T47D (cell line): ENCODE results near the gene PHPT1.

ENCODE experiments used
- DNase-seq, 2 experiments: peaks; one replicate each; pipeline versions ENCODE4 v3.0.0 to v3.0.0-alpha.2; 2011 to 2012; ENCODE audit warnings: low read depth in 1 of 2, low spot score in 1 of 2
- JUND ChIP-seq: IDR thresholded peaks from 2 replicates; pipeline ENCODE4 v1.6.1; 2012; ENCODE audit warnings: low read depth
- in situ Hi-C: cut with HindIII; loops from 2 replicates; pipeline ENCODE4 v1.10.0; 2016; ENCODE audit warnings: low sequenced_read_pairs, low pct_unique_long_range_greater_than_20kb

Gene PHPT1

DNA sequence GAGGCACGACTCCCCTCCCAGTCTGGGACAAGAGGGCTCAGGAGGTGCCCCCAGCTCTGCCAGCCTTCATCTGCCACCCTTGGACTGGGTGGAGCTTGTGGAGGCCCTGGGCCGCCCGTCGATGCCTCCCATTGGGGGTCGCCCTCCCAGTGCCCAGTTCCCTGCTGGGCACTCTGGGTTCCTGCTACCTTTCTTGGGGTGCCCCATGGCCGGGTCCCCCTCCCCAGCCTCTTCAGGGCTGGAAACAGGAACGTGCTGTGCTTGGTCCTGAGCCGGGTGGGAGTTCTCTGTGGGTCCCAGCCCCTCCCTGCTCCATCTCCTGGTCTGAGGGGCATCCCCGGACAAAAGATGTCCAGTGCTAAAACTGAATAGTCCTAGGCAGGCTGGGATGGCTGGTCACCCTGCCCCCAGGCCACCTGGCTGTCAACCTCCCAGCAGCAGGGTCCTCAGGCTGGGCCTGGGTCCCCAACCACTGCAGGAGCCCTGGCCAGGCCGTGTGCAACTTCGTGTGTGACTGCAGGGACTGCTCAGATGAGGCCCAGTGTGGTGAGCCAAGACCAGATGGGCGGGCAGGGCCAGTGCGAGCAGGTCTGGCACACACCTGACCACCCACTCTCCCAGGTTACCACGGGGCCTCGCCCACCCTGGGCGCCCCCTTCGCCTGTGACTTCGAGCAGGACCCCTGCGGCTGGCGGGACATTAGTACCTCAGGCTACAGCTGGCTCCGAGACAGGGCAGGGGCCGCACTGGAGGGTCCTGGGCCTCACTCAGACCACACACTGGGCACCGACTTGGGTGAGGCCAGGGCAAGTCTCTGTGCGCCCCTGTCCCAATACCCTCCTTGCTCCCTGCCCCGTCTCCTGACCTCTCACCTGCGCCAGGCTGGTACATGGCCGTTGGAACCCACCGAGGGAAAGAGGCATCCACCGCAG lies 3.7 kb downstream of the PHPT1 start:
- DNase-seq: no peak
- in situ Hi-C loops: no loop called here
- no peak for TF ChIP-seq JUND

DNA sequence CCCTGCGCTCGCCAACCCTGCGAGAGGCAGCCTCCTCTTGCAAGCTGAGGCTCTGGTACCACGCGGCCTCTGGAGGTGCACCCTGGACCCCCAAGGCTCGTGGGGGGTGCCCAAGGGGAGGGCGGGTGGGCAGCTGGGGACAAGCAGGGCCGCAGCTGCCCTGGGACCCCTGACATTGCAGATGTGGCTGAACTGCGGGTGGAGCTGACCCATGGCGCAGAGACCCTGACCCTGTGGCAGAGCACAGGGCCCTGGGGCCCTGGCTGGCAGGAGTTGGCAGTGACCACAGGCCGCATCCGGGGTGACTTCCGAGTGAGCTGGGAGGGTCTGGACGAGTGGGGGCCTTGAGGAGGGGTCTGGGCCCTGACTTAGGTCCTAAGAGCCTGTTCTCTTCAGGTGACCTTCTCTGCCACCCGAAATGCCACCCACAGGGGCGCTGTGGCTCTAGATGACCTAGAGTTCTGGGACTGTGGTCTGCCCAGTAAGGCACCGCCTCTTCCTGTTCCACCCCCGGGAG lies 4.4 kb downstream of the PHPT1 start:
- in situ Hi-C loops: no loop called here
- no peak for DNase-seq
- no peak for TF ChIP-seq JUND

DNA sequence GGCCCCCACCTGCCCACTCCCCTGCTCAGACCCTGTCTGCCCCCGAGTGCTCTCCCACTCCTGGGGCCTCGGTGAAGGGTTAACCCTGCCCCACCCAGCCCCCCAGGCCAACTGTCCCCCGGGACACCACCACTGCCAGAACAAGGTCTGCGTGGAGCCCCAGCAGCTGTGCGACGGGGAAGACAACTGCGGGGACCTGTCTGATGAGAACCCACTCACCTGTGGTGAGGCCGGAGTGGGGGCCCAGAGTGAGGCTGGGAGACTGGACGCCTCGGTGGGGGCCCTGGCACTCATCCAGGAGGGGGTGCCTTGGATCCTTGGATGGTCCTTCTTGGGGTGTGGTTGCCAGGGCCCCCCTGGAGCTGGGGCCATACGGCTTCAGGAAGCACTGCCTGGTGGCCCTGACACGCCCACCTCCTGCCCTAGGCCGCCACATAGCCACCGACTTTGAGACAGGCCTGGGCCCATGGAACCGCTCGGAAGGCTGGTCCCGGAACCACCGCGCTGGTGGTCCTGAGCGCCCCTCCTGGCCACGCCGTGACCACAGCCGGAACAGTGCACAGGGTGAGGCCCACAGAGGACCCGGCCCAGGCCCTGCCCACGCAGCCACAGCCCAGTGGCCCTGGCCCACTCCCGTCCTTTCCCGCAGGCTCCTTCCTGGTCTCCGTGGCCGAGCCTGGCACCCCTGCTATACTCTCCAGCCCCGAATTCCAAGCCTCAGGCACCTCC lies 5.1 kb downstream of the PHPT1 start:
- in situ Hi-C loops: no loop called here

DNA sequence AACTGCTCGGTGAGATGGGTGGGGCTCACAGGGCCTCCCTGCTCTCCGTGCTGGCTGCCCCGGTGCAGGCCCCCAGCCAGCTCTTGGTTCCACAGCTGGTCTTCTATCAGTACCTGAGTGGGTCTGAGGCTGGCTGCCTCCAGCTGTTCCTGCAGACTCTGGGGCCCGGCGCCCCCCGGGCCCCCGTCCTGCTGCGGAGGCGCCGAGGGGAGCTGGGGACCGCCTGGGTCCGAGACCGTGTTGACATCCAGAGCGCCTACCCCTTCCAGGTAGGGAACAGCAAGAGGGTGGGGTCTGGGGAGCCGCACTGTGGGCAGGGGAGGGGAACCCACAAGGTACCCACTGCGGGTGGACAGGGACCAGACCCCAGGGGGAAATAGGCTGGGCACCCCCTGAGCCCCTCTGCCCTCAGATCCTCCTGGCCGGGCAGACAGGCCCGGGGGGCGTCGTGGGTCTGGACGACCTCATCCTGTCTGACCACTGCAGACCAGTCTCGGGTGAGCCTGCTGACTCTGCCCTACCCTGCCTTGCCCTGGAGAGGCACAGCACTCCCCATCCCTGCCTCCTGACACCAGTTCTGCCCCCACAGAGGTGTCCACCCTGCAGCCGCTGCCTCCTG lies 5.7 kb downstream of the PHPT1 start:
- no peak for DNase-seq
- no peak for TF ChIP-seq JUND
- in situ Hi-C loops: no loop called here

More for the DNA sequence above, 5.1 kb downstream of the PHPT1 start:
- DNase-seq: no peak
- TF ChIP-seq JUND: no peak

DNA sequence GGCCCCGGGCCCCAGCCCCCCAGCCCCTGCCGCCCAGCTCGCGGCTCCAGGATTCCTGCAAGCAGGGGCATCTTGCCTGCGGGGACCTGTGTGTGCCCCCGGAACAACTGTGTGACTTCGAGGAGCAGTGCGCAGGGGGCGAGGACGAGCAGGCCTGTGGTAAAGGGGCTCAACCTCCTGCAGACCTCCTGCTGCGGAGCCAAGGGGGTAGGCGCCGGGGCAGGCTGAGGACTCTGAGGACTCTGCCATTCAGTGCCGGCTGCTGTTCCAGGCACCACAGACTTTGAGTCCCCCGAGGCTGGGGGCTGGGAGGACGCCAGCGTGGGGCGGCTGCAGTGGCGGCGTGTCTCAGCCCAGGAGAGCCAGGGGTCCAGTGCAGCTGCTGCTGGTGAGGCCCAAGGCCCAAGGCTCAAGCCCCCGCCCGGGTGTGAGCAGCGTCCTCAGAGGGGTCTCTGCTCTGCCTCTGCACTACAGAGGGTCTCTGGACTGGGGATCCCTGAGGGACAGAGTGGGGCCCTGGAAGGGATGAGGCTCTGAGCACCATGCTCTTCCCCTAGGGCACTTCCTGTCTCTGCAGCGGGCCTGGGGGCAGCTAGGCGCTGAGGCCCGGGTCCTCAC lies 6.4 kb downstream of the PHPT1 start:
- no peak for DNase-seq
- TF ChIP-seq JUND: no peak
- in situ Hi-C loops: no loop called here

DNA sequence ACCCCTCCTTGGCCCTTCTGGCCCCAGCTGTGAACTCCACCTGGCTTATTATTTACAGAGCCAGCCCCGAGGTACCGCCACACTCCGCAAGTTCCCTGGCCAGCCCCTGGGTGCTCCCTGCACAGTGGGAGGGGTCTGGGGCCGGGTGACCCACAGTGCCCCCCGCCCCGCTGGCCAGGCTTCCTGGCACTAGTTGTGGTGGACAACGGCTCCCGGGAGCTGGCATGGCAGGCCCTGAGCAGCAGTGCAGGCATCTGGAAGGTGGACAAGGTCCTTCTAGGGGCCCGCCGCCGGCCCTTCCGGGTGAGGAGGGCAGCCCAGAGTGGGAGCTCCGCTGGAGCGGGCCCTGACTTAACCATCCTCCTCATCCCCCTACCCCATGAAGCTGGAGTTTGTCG lies 6.9 kb downstream of the PHPT1 start:
- TF ChIP-seq JUND: no peak
- in situ Hi-C loops: no loop called here
- no peak for DNase-seq

DNA sequence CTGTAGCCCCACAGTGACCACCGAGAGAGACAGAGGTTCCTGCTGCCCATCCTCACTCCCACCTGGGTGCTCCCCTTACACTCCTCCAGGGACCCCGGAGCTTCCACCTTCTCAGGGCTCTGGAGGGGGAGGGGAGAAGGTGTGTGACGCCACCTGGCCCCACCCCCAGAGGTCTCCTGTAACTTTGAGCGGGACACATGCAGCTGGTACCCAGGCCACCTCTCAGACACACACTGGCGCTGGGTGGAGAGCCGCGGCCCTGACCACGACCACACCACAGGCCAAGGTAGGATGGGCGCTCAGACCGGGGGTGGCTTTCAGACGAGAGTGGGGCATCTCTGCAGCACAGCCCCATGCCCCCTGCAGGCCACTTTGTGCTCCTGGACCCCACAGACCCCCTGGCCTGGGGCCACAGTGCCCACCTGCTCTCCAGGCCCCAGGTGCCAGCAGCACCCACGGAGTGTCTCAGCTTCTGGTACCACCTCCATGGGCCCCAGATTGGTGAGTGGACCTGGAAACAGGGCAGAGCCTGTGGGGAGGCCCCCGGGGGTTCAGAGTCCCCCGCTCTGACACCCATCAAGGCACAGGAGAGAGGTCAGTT lies 7.4 kb downstream of the PHPT1 start:
- DNase-seq: no peak
- TF ChIP-seq JUND: no peak
- in situ Hi-C loops: no loop called here

GRCh38 chr9:136857166-136857565 lies 8.0 kb downstream of the PHPT1 start:
- TF ChIP-seq JUND: no peak
- in situ Hi-C loops: no loop called here
- no peak for DNase-seq

DNA sequence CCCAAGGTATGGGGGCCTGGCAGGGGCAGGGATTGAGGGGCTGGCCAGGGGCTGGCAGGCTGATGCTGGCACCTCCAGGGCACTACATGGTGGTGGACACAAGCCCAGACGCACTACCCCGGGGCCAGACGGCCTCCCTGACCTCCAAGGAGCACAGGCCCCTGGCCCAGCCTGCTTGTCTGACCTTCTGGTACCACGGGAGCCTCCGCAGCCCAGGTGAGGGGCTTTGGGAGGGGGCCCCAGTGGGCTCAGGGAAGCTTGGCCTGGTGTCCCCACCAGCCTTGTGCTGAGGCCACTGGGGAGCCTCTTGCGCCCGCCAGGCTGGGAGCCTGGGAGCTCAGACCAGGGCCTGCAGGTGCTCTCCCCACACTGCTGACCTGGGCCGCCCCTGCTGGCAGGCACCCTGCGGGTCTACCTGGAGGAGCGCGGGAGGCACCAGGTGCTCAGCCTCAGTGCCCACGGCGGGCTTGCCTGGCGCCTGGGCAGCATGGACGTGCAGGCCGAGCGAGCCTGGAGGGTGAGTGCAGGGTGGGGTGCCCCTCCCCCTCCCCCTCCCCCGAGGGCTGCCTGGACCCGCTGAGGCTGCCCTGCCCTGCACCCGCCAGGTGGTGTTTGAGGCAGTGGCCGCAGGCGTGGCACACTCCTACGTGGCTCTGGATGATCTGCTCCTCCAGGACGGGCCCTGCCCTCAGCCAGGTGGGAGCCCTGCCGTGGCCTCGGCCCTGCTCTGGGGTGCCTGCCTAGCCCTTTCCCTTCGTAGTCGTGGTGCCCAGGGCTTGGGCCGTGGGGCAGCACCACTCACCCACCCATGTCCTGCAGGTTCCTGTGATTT lies 8.6 kb downstream of the PHPT1 start:
- no peak for DNase-seq
- TF ChIP-seq JUND: no peak
- in situ Hi-C loops: no loop called here

GRCh38 chr9:136858452-136858843 lies 9.2 kb downstream of the PHPT1 start:
- in situ Hi-C loops: no loop called here
- no peak for TF ChIP-seq JUND
- DNase-seq: no peak
